HCT116 (cell line): ENCODE measurements around the gene ZDHHC1. TPM values are rescaled to one million over a fixed set of nuclear protein-coding genes. Genes with fewer than 3 reads are reported as not detected.

Experiments
- ATAC-seq: fragments of 200-7000 bp; cut with Tn5 transposase; 2 replicates; pipeline ENCODE4 v1.9.1; 2020; ENCODE audit warnings: mild to moderate bottlenecking, moderate library complexity
- BruUV-seq: library from RNA; stranded (reverse); fragments of 400-500 nt; replicated peaks from 2 replicates; lab custom pipeline; 2021; lab: Mats Ljungman, UMichigan
- CTCF ChIA-PET: fragments of 300-600 bp; sonication (Branson Sonifier 250); formaldehyde crosslinking; loops from one replicate; lab custom pipeline; 2021; ENCODE audit warnings: antibody characterized with exemption; lab: Charles Lee
- POLR2A ChIA-PET: fragments of 300-600, 350-600 bp; sonication (Branson Sonifier 250); formaldehyde crosslinking; loops from one replicate; lab custom pipeline; 2021; ENCODE audit warnings: antibody characterized with exemption; lab: Charles Lee
- RAD21 ChIA-PET, 2 experiments: fragments of 300-600 bp; sonication (Branson Sonifier 250); formaldehyde crosslinking; loops; one replicate each; lab custom pipeline; 2023; ENCODE audit warnings: low total read pairs in 2 of 2; ENCODE audit not compliant: uncharacterized antibody in 2 of 2, unreplicated experiment in 2 of 2, low non-redundant PET in 1 of 2; lab: Charles Lee
- DNase-seq: peaks from one replicate; pipeline ENCODE4 v3.0.0-alpha.2; 2010; ENCODE audit warnings: low read depth, low spot score
- H2AFZ ChIP-seq: fragments of 200-600 bp; shearing (Covaris generic), sonication (generic); 2 replicates; pipeline ENCODE4 v1.6.1; 2017; ENCODE audit warnings: low read depth, mixed run types, mixed read lengths, antibody characterized with exemption, low read length; ENCODE audit not compliant: poor library complexity, severe bottlenecking
- H3K27ac ChIP-seq: 2 replicates; pipeline ENCODE4 v1.5.1; 2012; ENCODE audit warnings: low read depth, low read length
- H3K27me3 ChIP-seq: fragments of 200-600 bp; sonication (generic); 2 replicates; pipeline ENCODE4 v1.6.1; 2016; ENCODE audit warnings: mixed run types, low read length, mixed read lengths; ENCODE audit not compliant: insufficient read depth
- H3K36me3 ChIP-seq, 2 experiments: fragments of 200-500 bp in 1 of 2; fragments of 200-600 bp in 1 of 2; sonication (Bioruptor generic) in 1 of 2; sonication (generic) in 1 of 2; 2 replicates each; pipeline versions ENCODE4 v1.5.1 to v1.6.1; 2014 to 2016; ENCODE audit warnings: low read length in 2 of 2, inconsistent platforms in 1 of 2, mixed read lengths in 1 of 2, mixed run types in 1 of 2; ENCODE audit not compliant: insufficient read depth in 2 of 2, control insufficient read depth in 1 of 2
- H3K4me1 ChIP-seq, 2 experiments: fragments of 200-600 bp in 1 of 2; sonication (generic) in 1 of 2; 2 replicates each; pipeline versions ENCODE4 v1.5.1 to v1.6.1; 2012 to 2017; ENCODE audit warnings: low read length in 2 of 2, inconsistent platforms in 1 of 2, mild to moderate bottlenecking in 1 of 2, mixed read lengths in 1 of 2, mixed run types in 1 of 2, moderate library complexity in 1 of 2; ENCODE audit not compliant: insufficient read depth in 2 of 2, control insufficient read depth in 1 of 2
- H3K4me2 ChIP-seq: fragments of 200-600 bp; sonication (generic); 2 replicates; pipeline ENCODE4 v1.6.1; 2017; ENCODE audit warnings: mixed run types, low read length, mixed read lengths
- H3K4me3 ChIP-seq, 2 experiments: fragments of 200-600 bp in 1 of 2; sonication (generic) in 1 of 2; replicated peaks in 1 of 2; 2 replicates each; pipeline ENCODE4 v1.5.1; 2011 to 2016; ENCODE audit warnings: low read length in 2 of 2, control low read depth in 1 of 2, low read depth in 1 of 2, mild to moderate bottlenecking in 1 of 2, mixed read lengths in 1 of 2, mixed run types in 1 of 2
- H3K79me2 ChIP-seq: fragments of 200-600 bp; sonication (generic); 2 replicates; pipeline ENCODE4 v1.6.1; 2017; ENCODE audit warnings: mild to moderate bottlenecking, mixed run types, low read length, moderate library complexity, mixed read lengths; ENCODE audit not compliant: insufficient read depth
- H3K9ac ChIP-seq: fragments of 200-600 bp; sonication (generic); 2 replicates; pipeline ENCODE4 v1.6.1; 2016; ENCODE audit warnings: low read length, mixed read lengths
- H3K9me2 ChIP-seq: fragments of 200-600 bp; sonication (generic), shearing (Covaris generic); 2 replicates; pipeline ENCODE4 v1.6.1; 2017; ENCODE audit warnings: mixed run types, mild to moderate bottlenecking, moderate library complexity; ENCODE audit not compliant: insufficient read depth
- H3K9me3 ChIP-seq, 2 experiments: fragments of 200-500 bp in 1 of 2; fragments of 200-600 bp in 1 of 2; sonication (Bioruptor generic) in 1 of 2; sonication (generic) in 1 of 2; 2 replicates each; pipeline ENCODE4 v1.6.1; 2014 to 2017; ENCODE audit warnings: low read length in 2 of 2, mixed read lengths in 2 of 2, inconsistent platforms in 1 of 2, low read depth in 1 of 2, mild to moderate bottlenecking in 1 of 2, mixed run types in 1 of 2, moderate library complexity in 1 of 2; ENCODE audit not compliant: control insufficient read depth in 1 of 2, insufficient read depth in 1 of 2
- H4K20me1 ChIP-seq: fragments of 200-600 bp; sonication (generic), shearing (Covaris generic); 2 replicates; pipeline ENCODE4 v1.6.1; 2017; ENCODE audit warnings: mixed run types, mild to moderate bottlenecking, moderate library complexity; ENCODE audit not compliant: insufficient read depth
- ATF3 ChIP-seq: IDR thresholded peaks from 2 replicates; pipeline ENCODE4 v1.6.1; 2012
- CBX3 ChIP-seq: IDR thresholded peaks from 2 replicates; pipeline ENCODE4 v1.6.1; 2012; ENCODE audit warnings: low read depth
- CEBPB ChIP-seq: IDR thresholded peaks from 2 replicates; pipeline ENCODE4 v1.6.1; 2012; ENCODE audit warnings: low read depth
- CTCF ChIP-seq, 3 experiments: fragments of 200-600 bp in 1 of 3; sonication (generic) in 1 of 3; IDR thresholded peaks in 2 of 3; conservative IDR thresholded peaks in 1 of 3; 2 replicates each; pipeline ENCODE4 v1.5.1; 2012 to 2017; ENCODE audit warnings: low read depth in 2 of 3, low read length in 2 of 3, antibody characterized with exemption in 1 of 3, borderline replicate concordance in 1 of 3, control low read depth in 1 of 3, mild to moderate bottlenecking in 1 of 3, mixed read lengths in 1 of 3, mixed run types in 1 of 3, moderate library complexity in 1 of 3; ENCODE audit not compliant: insufficient read depth in 1 of 3
- ELF1 ChIP-seq: IDR thresholded peaks from 2 replicates; pipeline ENCODE4 v1.6.1; 2012; ENCODE audit warnings: low read depth, borderline replicate concordance
- FOSL1 ChIP-seq: IDR thresholded peaks from 2 replicates; pipeline ENCODE4 v1.6.1; 2012; ENCODE audit warnings: low read depth
- JUND ChIP-seq: IDR thresholded peaks from 2 replicates; pipeline ENCODE4 v1.6.1; 2012
- MAX ChIP-seq: IDR thresholded peaks from 2 replicates; pipeline ENCODE4 v1.6.1; 2012
- POLR2A ChIP-seq: IDR thresholded peaks from 2 replicates; pipeline ENCODE4 v1.7.0; 2011; ENCODE audit warnings: borderline replicate concordance; ENCODE audit not compliant: insufficient read depth, insufficient read length; ENCODE audit errors: extremely low read depth
- POLR2AphosphoS5 ChIP-seq: IDR thresholded peaks from 2 replicates; pipeline ENCODE4 v1.6.1; 2011; ENCODE audit warnings: mild to moderate bottlenecking, low read depth, low read length, moderate library complexity
- RAD21 ChIP-seq: IDR thresholded peaks from 2 replicates; pipeline ENCODE4 v1.6.1; 2012; ENCODE audit warnings: low read depth, mild to moderate bottlenecking
- REST ChIP-seq: IDR thresholded peaks from 2 replicates; pipeline ENCODE4 v1.6.1; 2012; ENCODE audit warnings: low read depth
- SP1 ChIP-seq: IDR thresholded peaks from 2 replicates; pipeline ENCODE4 v1.6.1; 2012; ENCODE audit warnings: low read depth
- SRF ChIP-seq: IDR thresholded peaks from 2 replicates; pipeline ENCODE4 v1.6.1; 2012; ENCODE audit warnings: low read depth
- TCF7L2 ChIP-seq: IDR thresholded peaks from 2 replicates; pipeline ENCODE4 v1.7.0; 2011; ENCODE audit warnings: borderline replicate concordance, inconsistent platforms; ENCODE audit not compliant: insufficient read depth, insufficient read length; ENCODE audit errors: extremely low read depth
- YY1 ChIP-seq: IDR thresholded peaks from 2 replicates; pipeline ENCODE4 v1.6.1; 2011; ENCODE audit warnings: low read length, low read depth, moderate library complexity, mild to moderate bottlenecking; ENCODE audit not compliant: insufficient replicate concordance; ENCODE audit errors: extremely low read depth
- ZBTB33 ChIP-seq: IDR thresholded peaks from 2 replicates; pipeline ENCODE4 v1.6.1; 2011; ENCODE audit warnings: mild to moderate bottlenecking, low read length, moderate library complexity; ENCODE audit not compliant: insufficient replicate concordance; ENCODE audit errors: extremely low read depth
- ZFX ChIP-seq: fragments of 450-650 bp; IDR thresholded peaks from 2 replicates; pipeline ENCODE4 v1.6.1; 2017
- ZNF274 ChIP-seq: fragments of 200-500 bp; sonication (Bioruptor generic); IDR thresholded peaks from 2 replicates; pipeline ENCODE4 v1.6.1; 2014; ENCODE audit warnings: mild to moderate bottlenecking, low read depth, low read length, inconsistent platforms
- intact Hi-C: fragments of 100-400 bp; cut with micrococcal nuclease; formaldehyde crosslinking; loops from 2 replicates; pipeline ENCODE4 v1.10.0; 2022
- total RNA-seq: library from RNA; stranded (reverse); gene quantifications from one replicate; pipeline ENCODE4 v1.2.1, GENCODE V29; 2021; ENCODE audit not compliant: unreplicated experiment

The ZDHHC1 gene
- total RNA-seq, 1 experiment from 2014 or later, result 9.1 TPM

GRCh38 chr16:67423611-67424260, 7.5 kb upstream of the ZDHHC1 start:
- Histone ChIP-seq H3K4me1 (peaks cover 0 to 9% of the 10 kb centered on the region in 2 experiments; a peak in 2 of 4 replicates), H3K36me3 (no peaks in the 10 kb centered on the region), H3K9ac (no peak overlapping the region), H3K4me2 (no peak overlapping the region), H3K9me2 (no peaks in the 10 kb centered on the region), H3K9me3 (no peaks in the 10 kb centered on the region), H3K27ac (no peak overlapping the region), H2AFZ (no peak overlapping the region), H4K20me1 (no peaks in the 10 kb centered on the region), H3K79me2 (no peaks in the 10 kb centered on the region), H3K4me3 (no peak overlapping the region), H3K27me3 (no peaks in the 10 kb centered on the region)
- no TSS peak for BruUV-seq
- no peak for ATAC-seq
- ChIA-PET RAD21 (no interaction called here), POLR2A (no interaction called here), CTCF (interaction anchor here (1.5 kb wide), 1 partner anchor 42 kb away, joined by 3 read pairs; no protein-coding TSS in a partner anchor)
- TF ChIP-seq ELF1 (no peak), TCF7L2 (no peak), SP1 (no peak), ZBTB33 (no peak), SRF (no peak), REST (no peak), CBX3 (no peak), JUND (no peak), CEBPB (no peak), YY1 (no peak), CTCF (IDR thresholded peaks at IDR 0.05 in 2 of 3, conservative IDR thresholded peaks at IDR 0.05 in 1 of 3; ENCODE audit: borderline replicate concordance in 1 of 3, insufficient read depth in 1 of 3, low read depth in 2 of 3, low read length in 2 of 3) (no peak), MAX (no peak), ZFX (no peak), ZNF274 (no peak), FOSL1 (no peak), POLR2A (no peak), ATF3 (no peak), RAD21 (no peak), POLR2AphosphoS5 (no peak)
- no peak for DNase-seq
- intact Hi-C loops, result no loop called here
